ENCODE measurements around the gene TRERF1. TPM values are rescaled to one million over a fixed set of nuclear protein-coding genes. Genes with fewer than 3 reads are reported as not detected.

The TRERF1 gene
- total RNA-seq, 5 donors from 2014 or later (not counting 1 experiment from before 2014, with no cell fraction given) = 20.5 to 52.2 (median 25.6) TPM

DNA sequence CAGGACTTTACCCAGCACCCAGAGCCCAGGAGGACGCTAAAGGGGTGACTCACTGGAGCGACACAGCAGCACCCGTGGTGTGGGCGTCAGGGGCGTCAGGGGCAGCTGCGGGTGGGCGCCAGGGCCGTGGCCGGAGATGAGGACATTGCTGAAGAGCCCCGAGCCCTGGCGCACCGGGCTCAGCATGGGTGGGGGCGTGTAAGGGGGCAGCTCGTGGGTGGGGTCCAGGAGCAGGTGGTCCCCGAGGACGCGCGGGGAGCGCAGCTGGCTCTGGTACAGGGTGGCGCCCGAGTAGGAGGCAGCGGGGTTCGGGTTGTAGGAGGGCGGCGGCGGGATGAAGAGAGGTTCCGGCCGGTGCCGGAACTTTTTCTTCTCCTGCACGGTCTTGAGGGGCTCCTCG lies 192.4 kb downstream of the TRERF1 start:
- no peak overlapping the region for H3K27ac Mint-ChIP-seq
- H3K4me1 Mint-ChIP-seq = peaks cover 4 to 11% (median 10%) of the 10 kb centered on the region in 3 donors
- 98% methylated on average over 22 of the region's 31 CpGs for WGBS (ENCODE audit: insufficient coverage)
- peaks cover 0 to 4% of the 10 kb centered on the region in 2 experiments for H3K4me1 ChIP-seq (ENCODE audit: control insufficient read depth in 1 of 2, extremely low read depth in 1 of 2, insufficient read depth in 2 of 2, low read length in 2 of 2)
- no peaks in the 10 kb centered on the region for H3K27me3 ChIP-seq (replicated peaks in 1 of 2; ENCODE audit: control insufficient read depth in 2 of 2, extremely low read depth in 1 of 2, insufficient read depth in 2 of 2, low read length in 1 of 2)
- no peaks in the 10 kb centered on the region for H3K9me3 Mint-ChIP-seq
- ChIA-PET POLR2A (no interaction called here), CTCF (interaction anchor here in 1 of 2 donors (8.2 kb wide), 1 partner anchor 288 kb away, joined by 51 read pairs; no protein-coding TSS in a partner anchor)
- no peak overlapping the region for H3K4me3 Mint-ChIP-seq
- no peaks in the 10 kb centered on the region for H3K9me3 ChIP-seq
- H3K36me3 ChIP-seq (ENCODE audit: control insufficient read depth in 2 of 2, extremely low read depth in 1 of 2, insufficient read depth in 1 of 2, low read length in 1 of 2) = peaks cover 12 to 72% of the 10 kb centered on the region in 2 donors
- H3K27me3 Mint-ChIP-seq = no peaks in the 10 kb centered on the region
- DNase-seq (no peak), ATAC-seq (replicated peaks in 1 of 4) (no peak)
- no peak overlapping the region for H3K4me3 ChIP-seq (ENCODE audit: control insufficient read depth in 1 of 2, extremely low read depth in 1 of 2, low read length in 1 of 2)
- H3K36me3 Mint-ChIP-seq = peaks cover 46% of the 10 kb centered on the region
- no peak overlapping the region for H3K27ac ChIP-seq (ENCODE audit: low read length)

DNA sequence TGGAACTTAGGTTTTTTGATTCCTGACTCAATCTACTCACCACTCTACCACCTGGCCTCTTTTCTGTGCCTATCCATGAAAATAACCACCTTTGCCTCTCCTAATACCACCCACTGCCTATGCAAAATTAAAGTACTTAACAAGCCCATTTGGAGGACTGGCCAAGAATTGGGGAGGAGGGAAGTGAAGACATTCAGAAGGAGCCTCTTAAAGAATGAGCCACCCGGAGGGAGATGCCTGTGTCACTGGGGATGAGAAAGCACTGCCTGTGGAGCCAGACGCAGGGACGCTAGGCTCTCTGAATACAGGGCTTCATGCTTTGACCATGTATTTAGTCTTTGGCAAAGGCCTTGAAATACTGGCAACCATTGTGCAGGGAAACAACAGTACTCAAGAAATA lies 194.1 kb downstream of the TRERF1 start:
- CTCF ChIA-PET = interaction anchor here in 1 of 2 donors (8.2 kb wide), 1 partner anchor 290 kb away, joined by 51 read pairs; no protein-coding TSS in a partner anchor
- 96% methylated on average over 3 of the region's 3 CpGs for WGBS (ENCODE audit: insufficient coverage)
- H3K4me3 Mint-ChIP-seq = no peak overlapping the region
- H3K36me3 Mint-ChIP-seq = peaks cover 52% of the 10 kb centered on the region
- no peak overlapping the region for H3K27ac Mint-ChIP-seq
- DNase-seq = no peak
- Histone ChIP-seq H3K4me3 (ENCODE audit: control insufficient read depth in 1 of 2, extremely low read depth in 1 of 2, low read length in 1 of 2) (no peak overlapping the region), H3K4me1 (ENCODE audit: control insufficient read depth in 1 of 2, extremely low read depth in 1 of 2, insufficient read depth in 2 of 2, low read length in 2 of 2) (peaks cover 0 to 4% of the 10 kb centered on the region in 2 experiments), H3K27me3 (replicated peaks in 1 of 2; ENCODE audit: control insufficient read depth in 2 of 2, extremely low read depth in 1 of 2, insufficient read depth in 2 of 2, low read length in 1 of 2) (no peaks in the 10 kb centered on the region), H3K36me3 (ENCODE audit: control insufficient read depth in 2 of 2, extremely low read depth in 1 of 2, insufficient read depth in 1 of 2, low read length in 1 of 2) (peaks cover 11 to 73% of the 10 kb centered on the region in 2 donors), H3K27ac (ENCODE audit: low read length) (no peak overlapping the region), H3K9me3 (no peaks in the 10 kb centered on the region)
- no peaks in the 10 kb centered on the region for H3K27me3 Mint-ChIP-seq
- POLR2A ChIA-PET = no interaction called here
- no peaks in the 10 kb centered on the region for H3K9me3 Mint-ChIP-seq
- ATAC-seq (replicated peaks in 1 of 4) = no peak
- peaks cover 4 to 11% (median 10%) of the 10 kb centered on the region in 3 donors for H3K4me1 Mint-ChIP-seq

GRCh38 chr6:42257063-42257462 lies 194.7 kb downstream of the TRERF1 start:
- no peaks in the 10 kb centered on the region for H3K27me3 Mint-ChIP-seq
- Histone ChIP-seq H3K27me3 (replicated peaks in 1 of 2; ENCODE audit: control insufficient read depth in 2 of 2, extremely low read depth in 1 of 2, insufficient read depth in 2 of 2, low read length in 1 of 2) (no peaks in the 10 kb centered on the region), H3K36me3 (ENCODE audit: control insufficient read depth in 2 of 2, extremely low read depth in 1 of 2, insufficient read depth in 1 of 2, low read length in 1 of 2) (peaks cover 11 to 78% of the 10 kb centered on the region in 2 donors), H3K9me3 (no peaks in the 10 kb centered on the region), H3K27ac (ENCODE audit: low read length) (no peak overlapping the region), H3K4me3 (ENCODE audit: control insufficient read depth in 1 of 2, extremely low read depth in 1 of 2, low read length in 1 of 2) (no peak overlapping the region), H3K4me1 (ENCODE audit: control insufficient read depth in 1 of 2, extremely low read depth in 1 of 2, insufficient read depth in 2 of 2, low read length in 2 of 2) (peaks cover 0 to 4% of the 10 kb centered on the region in 2 experiments)
- ChIA-PET CTCF (no interaction called here), POLR2A (no interaction called here)
- H3K4me3 Mint-ChIP-seq = no peak overlapping the region
- no peak overlapping the region for H3K27ac Mint-ChIP-seq
- H3K9me3 Mint-ChIP-seq = no peaks in the 10 kb centered on the region
- peaks cover 57% of the 10 kb centered on the region for H3K36me3 Mint-ChIP-seq
- no peak for DNase-seq
- H3K4me1 Mint-ChIP-seq = peaks cover 4 to 10% (median 10%) of the 10 kb centered on the region in 3 donors
- ATAC-seq (replicated peaks in 1 of 4) = no peak
- 100% methylated on average over 1 of the region's 3 CpGs for WGBS (ENCODE audit: insufficient coverage)

DNA sequence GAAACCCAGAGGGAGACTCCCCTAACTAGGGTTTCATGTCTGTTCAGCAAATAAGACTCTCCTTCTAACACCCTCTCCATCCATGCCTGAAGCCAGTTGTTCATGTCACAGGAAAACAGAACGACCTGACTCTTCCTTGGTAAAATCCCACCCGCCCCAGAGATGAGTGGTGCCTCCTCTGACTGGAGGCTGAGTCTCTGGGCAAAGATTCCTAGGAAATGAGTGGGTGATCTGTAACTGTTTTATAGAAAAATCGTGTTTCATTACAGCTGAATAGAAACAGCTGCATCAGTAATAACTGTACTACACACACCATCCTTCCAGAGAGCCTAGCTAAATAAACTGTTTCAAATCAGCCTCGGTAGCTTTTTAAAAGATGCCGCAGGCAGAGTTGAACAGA lies 196.7 kb downstream of the TRERF1 start:
- Histone ChIP-seq H3K4me3 (ENCODE audit: control insufficient read depth in 1 of 2, extremely low read depth in 1 of 2, low read length in 1 of 2) (no peak overlapping the region), H3K27me3 (replicated peaks in 1 of 2; ENCODE audit: control insufficient read depth in 2 of 2, extremely low read depth in 1 of 2, insufficient read depth in 2 of 2, low read length in 1 of 2) (no peaks in the 10 kb centered on the region), H3K27ac (ENCODE audit: low read length) (no peak overlapping the region), H3K4me1 (ENCODE audit: control insufficient read depth in 1 of 2, extremely low read depth in 1 of 2, insufficient read depth in 2 of 2, low read length in 2 of 2) (no peaks in the 10 kb centered on the region), H3K36me3 (ENCODE audit: control insufficient read depth in 2 of 2, extremely low read depth in 1 of 2, insufficient read depth in 1 of 2, low read length in 1 of 2) (peaks cover 13 to 86% of the 10 kb centered on the region in 2 donors), H3K9me3 (no peaks in the 10 kb centered on the region)
- no peak overlapping the region for H3K4me3 Mint-ChIP-seq
- H3K4me1 Mint-ChIP-seq = peaks cover 0 to 2% (median 0%) of the 10 kb centered on the region in 3 donors
- 92% methylated on average over 2 of the region's 5 CpGs for WGBS (ENCODE audit: insufficient coverage)
- POLR2A ChIA-PET = no interaction called here
- no peak for ATAC-seq (replicated peaks in 1 of 4)
- H3K27me3 Mint-ChIP-seq = no peaks in the 10 kb centered on the region
- no peak overlapping the region for H3K27ac Mint-ChIP-seq
- no peak for DNase-seq
- H3K9me3 Mint-ChIP-seq = no peaks in the 10 kb centered on the region
- CTCF ChIA-PET = no interaction called here
- peaks cover 64% of the 10 kb centered on the region for H3K36me3 Mint-ChIP-seq

DNA sequence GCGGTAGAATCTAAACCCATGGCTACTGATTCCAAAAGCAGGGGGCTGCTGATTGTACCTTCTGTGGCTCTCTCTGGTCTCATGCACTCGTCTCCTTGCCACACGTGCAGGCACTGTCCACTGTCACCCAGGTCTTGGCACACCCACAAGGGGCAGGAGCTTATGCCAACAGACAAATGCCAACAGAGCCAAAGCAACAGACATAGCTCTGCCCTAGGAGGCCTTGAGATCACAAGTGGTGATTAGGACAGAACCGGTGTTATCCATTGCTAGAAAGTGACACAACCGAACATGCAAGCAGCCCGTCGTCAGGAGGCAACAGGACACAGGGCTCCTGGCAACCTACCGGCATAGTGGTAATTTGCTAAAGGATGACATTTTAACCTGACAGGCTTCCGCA lies 197.2 kb downstream of the TRERF1 start:
- WGBS (ENCODE audit: insufficient coverage) = 94% methylated on average over 9 of the region's 9 CpGs
- Histone ChIP-seq H3K27ac (ENCODE audit: low read length) (no peak overlapping the region), H3K36me3 (ENCODE audit: control insufficient read depth in 2 of 2, extremely low read depth in 1 of 2, insufficient read depth in 1 of 2, low read length in 1 of 2) (peaks cover 13 to 86% of the 10 kb centered on the region in 2 donors), H3K9me3 (no peaks in the 10 kb centered on the region), H3K4me1 (ENCODE audit: control insufficient read depth in 1 of 2, extremely low read depth in 1 of 2, insufficient read depth in 2 of 2, low read length in 2 of 2) (no peaks in the 10 kb centered on the region), H3K27me3 (replicated peaks in 1 of 2; ENCODE audit: control insufficient read depth in 2 of 2, extremely low read depth in 1 of 2, insufficient read depth in 2 of 2, low read length in 1 of 2) (no peaks in the 10 kb centered on the region), H3K4me3 (ENCODE audit: control insufficient read depth in 1 of 2, extremely low read depth in 1 of 2, low read length in 1 of 2) (no peak overlapping the region)
- Mint-ChIP-seq H3K9me3 (no peaks in the 10 kb centered on the region), H3K27me3 (no peaks in the 10 kb centered on the region), H3K4me3 (no peak overlapping the region), H3K27ac (no peak overlapping the region), H3K4me1 (peaks cover 0 to 2% (median 0%) of the 10 kb centered on the region in 3 donors), H3K36me3 (peaks cover 69% of the 10 kb centered on the region)
- DNase-seq = no peak
- no peak for ATAC-seq (replicated peaks in 1 of 4)
- CTCF ChIA-PET = no interaction called here
- POLR2A ChIA-PET = no interaction called here

DNA sequence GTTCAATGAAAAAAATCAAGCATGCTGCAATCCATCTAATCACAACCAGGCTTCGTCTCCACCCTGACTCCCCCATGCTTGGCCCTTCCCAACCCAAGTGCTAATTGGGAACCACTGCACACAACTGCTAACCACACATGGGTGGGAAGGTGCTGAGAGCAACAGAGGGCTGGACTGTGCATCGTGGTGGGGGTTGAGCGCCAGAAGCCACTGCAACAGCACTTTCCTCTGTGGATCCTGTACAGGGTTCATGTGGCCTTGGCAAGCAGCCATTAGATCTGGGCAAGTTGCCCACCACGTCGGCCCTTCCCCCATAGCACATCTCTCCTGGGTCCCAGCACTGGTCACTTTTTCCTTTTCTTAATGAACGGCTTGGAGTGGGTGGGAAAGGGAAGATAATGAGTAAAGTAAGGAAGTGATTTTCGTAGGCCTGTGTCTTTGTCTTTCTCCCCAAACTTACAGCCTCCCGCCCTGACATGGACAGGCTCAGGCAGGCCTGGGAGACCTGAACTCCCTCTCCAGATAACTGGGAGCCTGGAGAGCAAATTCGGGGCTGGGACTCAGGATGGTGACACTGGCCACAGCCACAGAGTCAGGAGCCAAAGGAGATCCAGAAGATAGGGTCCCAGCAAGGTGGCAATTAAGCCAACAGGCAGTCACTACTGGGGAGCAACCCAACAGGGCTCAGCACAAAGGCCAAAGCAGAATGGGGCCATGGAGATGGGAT lies 199.7 kb downstream of the TRERF1 start:
- ChIA-PET POLR2A (no interaction called here), CTCF (interaction anchor here in 1 of 2 donors (0.7 to 1.5 kb wide), 2 partner anchors 232 to 296 kb away, joined by 3 to 4 read pairs; no protein-coding TSS in a partner anchor)
- H3K4me3 Mint-ChIP-seq = no peak overlapping the region
- no peaks in the 10 kb centered on the region for H3K9me3 ChIP-seq
- WGBS (ENCODE audit: insufficient coverage) = 89% methylated on average over 1 of the region's 9 CpGs
- no peak for DNase-seq
- no peaks in the 10 kb centered on the region for H3K9me3 Mint-ChIP-seq
- H3K27ac Mint-ChIP-seq = peak overlapping the region in 1 of 2 donors; percentile 23
- H3K4me1 Mint-ChIP-seq = peaks cover 0 to 2% (median 0%) of the 10 kb centered on the region in 3 donors
- H3K27ac ChIP-seq (ENCODE audit: low read length) = no peak overlapping the region
- no peak for ATAC-seq (replicated peaks in 1 of 4)
- no peak overlapping the region for H3K4me3 ChIP-seq (ENCODE audit: control insufficient read depth in 1 of 2, extremely low read depth in 1 of 2, low read length in 1 of 2)
- H3K27me3 Mint-ChIP-seq = no peaks in the 10 kb centered on the region
- peaks cover 6 to 85% of the 10 kb centered on the region in 2 donors for H3K36me3 ChIP-seq (ENCODE audit: control insufficient read depth in 2 of 2, extremely low read depth in 1 of 2, insufficient read depth in 1 of 2, low read length in 1 of 2)
- no peaks in the 10 kb centered on the region for H3K4me1 ChIP-seq (ENCODE audit: control insufficient read depth in 1 of 2, extremely low read depth in 1 of 2, insufficient read depth in 2 of 2, low read length in 2 of 2)
- peaks cover 73% of the 10 kb centered on the region for H3K36me3 Mint-ChIP-seq
- H3K27me3 ChIP-seq (replicated peaks in 1 of 2; ENCODE audit: control insufficient read depth in 2 of 2, extremely low read depth in 1 of 2, insufficient read depth in 2 of 2, low read length in 1 of 2) = no peaks in the 10 kb centered on the region
